Peyer's patch (tissue), 4 donors: ENCODE data around the gene DAW1.
A peak's percentile ranks its signal among the peaks of the same experiment; 100 is the strongest.

Experiments
- POLR2A ChIP-seq, 2 donors: fragments of 450-650 bp; IDR thresholded peaks; one replicate each; pipeline ENCODE4 v1.5.1; 2017; ENCODE audit warnings: antibody characterized with exemption in 2 of 2, mild to moderate bottlenecking in 2 of 2, moderate library complexity in 2 of 2
- TF ChIP-seq, protein P1 (sequence below), 6 experiments: fragments of 450-650 bp in 4 of 6; fragments of 200-600 bp in 2 of 6; sonication (generic) in 1 of 6; IDR thresholded peaks; one replicate each; pipeline ENCODE4 v1.5.1; 2017 to 2019; ENCODE audit warnings: antibody characterized with exemption in 6 of 6, mild to moderate bottlenecking in 3 of 6, moderate library complexity in 1 of 6

DNA sequence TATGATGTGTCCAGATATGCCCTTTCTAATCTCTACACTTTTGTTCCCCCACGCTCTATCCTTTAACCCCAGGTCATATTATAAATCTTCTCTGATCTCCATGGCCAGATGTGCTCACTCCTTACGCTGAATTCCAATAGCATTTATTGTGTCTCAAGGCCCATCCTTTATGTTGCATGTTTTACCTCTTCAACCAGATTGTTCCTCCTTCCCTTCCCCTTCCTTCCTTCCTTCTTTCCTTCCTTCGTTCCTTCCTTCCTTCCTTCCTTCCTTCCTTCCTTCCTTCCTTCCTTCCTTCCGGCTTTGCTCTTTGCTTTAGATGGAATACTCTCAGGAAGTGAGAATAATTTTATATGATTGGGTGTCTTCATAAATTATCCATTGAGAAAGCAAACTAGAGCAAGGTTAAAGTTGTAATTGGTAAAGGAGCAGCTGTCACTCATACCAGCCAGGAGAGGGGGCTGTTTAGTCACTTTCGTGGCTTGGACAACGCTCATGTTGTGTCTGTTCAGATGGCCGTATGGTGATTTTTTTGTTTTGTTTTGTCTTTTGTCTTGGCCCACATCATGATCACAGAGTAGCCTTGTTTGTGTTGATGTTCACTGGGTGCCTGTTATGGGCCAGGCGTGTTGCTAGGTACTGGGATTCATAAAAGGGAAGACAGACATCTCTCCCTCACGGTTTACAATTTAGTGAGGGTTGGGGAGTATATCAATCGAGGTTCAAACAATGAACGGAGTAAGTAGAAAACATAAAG is 68.0 kb downstream of the DAW1 start:
- TF ChIP-seq POLR2A (IDR thresholded peaks at IDR 0.05) = no peak
- TF ChIP-seq, protein P1, sequence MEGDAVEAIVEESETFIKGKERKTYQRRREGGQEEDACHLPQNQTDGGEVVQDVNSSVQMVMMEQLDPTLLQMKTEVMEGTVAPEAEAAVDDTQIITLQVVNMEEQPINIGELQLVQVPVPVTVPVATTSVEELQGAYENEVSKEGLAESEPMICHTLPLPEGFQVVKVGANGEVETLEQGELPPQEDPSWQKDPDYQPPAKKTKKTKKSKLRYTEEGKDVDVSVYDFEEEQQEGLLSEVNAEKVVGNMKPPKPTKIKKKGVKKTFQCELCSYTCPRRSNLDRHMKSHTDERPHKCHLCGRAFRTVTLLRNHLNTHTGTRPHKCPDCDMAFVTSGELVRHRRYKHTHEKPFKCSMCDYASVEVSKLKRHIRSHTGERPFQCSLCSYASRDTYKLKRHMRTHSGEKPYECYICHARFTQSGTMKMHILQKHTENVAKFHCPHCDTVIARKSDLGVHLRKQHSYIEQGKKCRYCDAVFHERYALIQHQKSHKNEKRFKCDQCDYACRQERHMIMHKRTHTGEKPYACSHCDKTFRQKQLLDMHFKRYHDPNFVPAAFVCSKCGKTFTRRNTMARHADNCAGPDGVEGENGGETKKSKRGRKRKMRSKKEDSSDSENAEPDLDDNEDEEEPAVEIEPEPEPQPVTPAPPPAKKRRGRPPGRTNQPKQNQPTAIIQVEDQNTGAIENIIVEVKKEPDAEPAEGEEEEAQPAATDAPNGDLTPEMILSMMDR (IDR thresholded peaks at IDR 0.05) = peak in 4 of 6 experiments; percentile 10 to 39 (median 33)
